Ectodermal cell (in vitro differentiated cells): ENCODE measurements around the gene ERFE.

Experiments used
- H3K27ac ChIP-seq: 2 replicates; pipeline ENCODE4 v1.7.0; 2013; ENCODE audit warnings: mild to moderate bottlenecking, low read depth, low read length; ENCODE audit not compliant: insufficient read depth, poor library complexity, severe bottlenecking
- H3K27me3 ChIP-seq: 2 replicates; pipeline ENCODE4 v1.7.0; 2013; ENCODE audit warnings: mild to moderate bottlenecking, low read length; ENCODE audit not compliant: insufficient read depth, control insufficient read depth, poor library complexity, severe bottlenecking
- H3K36me3 ChIP-seq: one replicate; pipeline ENCODE4 v1.7.0; 2013; ENCODE audit warnings: low read length; ENCODE audit not compliant: control insufficient read depth, insufficient read depth
- H3K4me1 ChIP-seq: one replicate; pipeline ENCODE4 v1.7.0; 2013; ENCODE audit warnings: low read length; ENCODE audit not compliant: control insufficient read depth, insufficient read depth
- H3K4me3 ChIP-seq: 2 replicates; pipeline ENCODE4 v1.7.0; 2013; ENCODE audit warnings: low read depth, low read length, control low read depth; ENCODE audit not compliant: insufficient read depth
- H3K9me3 ChIP-seq: 2 replicates; pipeline ENCODE4 v1.7.0; 2013; ENCODE audit warnings: mild to moderate bottlenecking, low read length, moderate library complexity; ENCODE audit not compliant: control insufficient read depth
- WGBS, 2 experiments: methylation state at CpG; one replicate each; pipeline ENCODE4 v1.1.7; 2013; ENCODE audit warnings: missing lambda C conversion rate in 2 of 2; 5-methylcytosine and 5-hydroxymethylcytosine counted together

Gene ERFE

DNA sequence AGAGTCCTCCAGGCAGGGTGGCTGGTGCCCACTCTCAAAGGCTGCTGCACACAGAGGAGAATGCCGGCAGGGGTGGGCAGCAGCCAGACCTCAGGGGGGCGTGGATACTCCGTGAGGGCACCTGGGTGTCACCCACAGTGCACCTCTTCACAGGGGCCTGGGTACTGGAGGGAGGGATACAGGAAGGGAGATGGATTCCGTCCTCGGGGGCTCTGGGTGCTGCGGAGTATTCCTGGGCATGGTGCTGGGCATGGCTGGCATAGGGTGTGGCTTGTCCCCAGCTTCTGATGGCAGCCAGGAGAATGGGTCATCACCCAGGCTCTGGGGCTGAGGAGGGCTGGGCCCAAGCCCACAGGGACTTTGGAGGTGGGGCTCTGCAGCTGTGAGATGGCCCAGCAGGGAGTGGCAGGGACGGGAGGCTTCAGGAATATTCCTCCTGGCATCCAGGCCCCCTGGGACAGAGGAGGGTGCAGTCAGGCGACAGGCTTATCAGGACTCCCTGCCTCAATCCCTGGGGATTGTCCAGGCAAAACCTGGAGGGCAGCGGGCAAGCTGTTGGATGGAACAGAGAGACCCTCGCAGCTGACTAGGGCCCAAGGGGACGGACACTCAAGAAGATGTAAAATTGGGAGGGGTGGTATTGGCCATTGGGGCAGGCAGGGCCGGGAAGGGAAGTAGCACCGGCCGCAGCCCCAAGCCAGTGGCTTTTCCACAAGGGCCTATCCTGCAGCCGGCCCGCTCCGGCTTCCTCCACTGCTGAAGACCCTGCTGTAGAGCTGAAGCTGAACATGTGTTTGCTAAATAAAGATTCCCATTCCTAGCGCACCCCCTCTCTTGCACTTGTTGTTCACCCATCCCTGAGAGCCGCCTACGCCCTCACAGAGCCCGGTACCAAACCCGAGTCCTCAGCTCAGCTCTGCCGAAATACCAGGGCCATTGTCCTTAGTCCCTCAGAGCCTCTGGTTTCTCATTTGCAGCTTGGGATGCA is 26.0 kb upstream of the ERFE start:
- WGBS, 2 experiments, result 91 to 92% methylated on average over 23 of the region's 23 CpGs
- Histone ChIP-seq H3K9me3 (no peaks in the 10 kb centered on the region), H3K27me3 (no peaks in the 10 kb centered on the region), H3K27ac (no peak overlapping the region), H3K36me3 (no peaks in the 10 kb centered on the region), H3K4me1 (no peaks in the 10 kb centered on the region), H3K4me3 (no peak overlapping the region)

DNA sequence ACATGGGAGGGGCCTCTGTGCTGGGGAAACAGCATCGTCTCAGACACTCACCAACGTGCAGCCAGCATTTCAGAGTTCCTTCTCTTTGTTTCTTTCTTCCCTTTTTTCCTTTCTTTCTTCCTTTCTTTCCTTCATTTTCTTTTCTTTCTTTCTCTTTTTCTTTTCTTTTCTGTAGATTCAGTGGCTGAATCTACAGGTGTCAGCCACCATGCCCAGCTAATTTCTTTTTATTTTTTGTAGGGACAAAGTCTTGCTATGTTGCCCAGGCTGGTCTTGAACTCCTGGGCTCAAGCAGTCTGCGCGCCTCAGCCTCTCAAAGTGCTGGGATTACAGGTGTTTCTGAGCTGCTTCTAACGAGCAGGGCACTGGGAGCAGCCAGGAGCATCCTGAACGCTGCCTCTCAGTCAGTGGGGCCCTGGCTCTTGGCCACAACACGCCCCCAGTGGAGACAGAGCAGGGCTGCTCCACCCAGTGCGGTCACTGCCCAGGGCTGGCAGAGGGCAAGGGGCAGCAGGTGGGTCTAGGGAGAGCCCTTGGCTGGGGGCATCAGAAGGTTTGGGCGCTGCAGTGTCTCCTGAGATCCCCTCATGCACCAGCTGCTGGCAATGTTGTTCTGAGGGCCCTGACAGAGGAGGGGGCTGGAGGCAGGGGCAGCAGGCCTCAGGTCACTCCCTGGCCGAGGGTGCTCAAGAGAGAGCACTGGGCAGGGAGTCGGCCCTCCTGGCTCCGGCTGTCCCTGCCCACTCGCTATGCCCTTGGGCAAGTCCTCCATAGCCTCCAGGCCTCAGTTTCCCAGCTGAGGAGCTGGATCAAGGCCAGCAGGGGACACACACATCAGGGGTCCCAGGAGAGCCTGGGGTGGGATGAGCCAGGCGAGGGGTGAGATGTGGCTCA is 25.0 kb upstream of the ERFE start:
- no peaks in the 10 kb centered on the region for H3K9me3 ChIP-seq
- H3K4me1 ChIP-seq, result peaks cover 6% of the 10 kb centered on the region
- no peaks in the 10 kb centered on the region for H3K27me3 ChIP-seq
- H3K27ac ChIP-seq, result no peak overlapping the region
- WGBS, 2 experiments, result 83 to 86% methylated on average over 14 of the region's 14 CpGs
- H3K36me3 ChIP-seq, result no peaks in the 10 kb centered on the region
- no peak overlapping the region for H3K4me3 ChIP-seq

GRCh38 chr2:238134393-238134785 is 24.4 kb upstream of the ERFE start:
- peaks cover 6% of the 10 kb centered on the region for H3K4me1 ChIP-seq
- WGBS, 2 experiments, result 95% methylated on average over 11 of the region's 11 CpGs
- H3K36me3 ChIP-seq, result no peaks in the 10 kb centered on the region
- H3K27ac ChIP-seq, result no peak overlapping the region
- H3K9me3 ChIP-seq, result no peaks in the 10 kb centered on the region
- H3K4me3 ChIP-seq, result no peak overlapping the region
- H3K27me3 ChIP-seq, result no peaks in the 10 kb centered on the region

DNA sequence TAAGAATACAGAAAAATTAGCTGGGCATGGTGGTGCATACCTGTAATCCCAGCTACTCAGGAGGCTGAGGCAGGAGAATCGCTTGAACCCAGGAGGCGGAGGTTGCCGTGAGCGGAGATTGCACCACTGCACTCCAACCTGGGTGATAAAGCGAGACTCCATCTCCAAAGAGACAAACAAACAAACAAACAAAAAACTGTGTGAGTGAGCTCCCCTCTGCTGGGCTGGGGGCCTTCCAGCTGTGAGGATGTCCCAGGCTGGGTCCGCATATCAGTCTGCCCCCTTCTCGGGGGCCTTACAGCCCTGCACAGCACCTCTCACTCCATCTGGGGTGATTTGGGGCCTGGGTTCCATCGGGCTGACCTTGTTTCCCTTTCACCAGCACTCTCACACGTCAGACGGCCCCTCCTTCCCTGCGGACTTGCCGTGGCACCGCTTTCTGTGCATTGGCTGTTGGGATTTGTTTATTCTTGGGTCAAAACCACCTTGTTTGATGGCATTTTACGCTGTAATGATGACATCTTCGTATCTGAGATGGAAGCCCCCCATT is 23.1 kb upstream of the ERFE start:
- H3K27me3 ChIP-seq, result no peaks in the 10 kb centered on the region
- H3K9me3 ChIP-seq, result no peaks in the 10 kb centered on the region
- peaks cover 6% of the 10 kb centered on the region for H3K4me1 ChIP-seq
- 92% methylated on average over 15 of the region's 15 CpGs for WGBS, 2 experiments
- H3K4me3 ChIP-seq, result no peak overlapping the region
- H3K36me3 ChIP-seq, result no peaks in the 10 kb centered on the region
- H3K27ac ChIP-seq, result no peak overlapping the region

DNA sequence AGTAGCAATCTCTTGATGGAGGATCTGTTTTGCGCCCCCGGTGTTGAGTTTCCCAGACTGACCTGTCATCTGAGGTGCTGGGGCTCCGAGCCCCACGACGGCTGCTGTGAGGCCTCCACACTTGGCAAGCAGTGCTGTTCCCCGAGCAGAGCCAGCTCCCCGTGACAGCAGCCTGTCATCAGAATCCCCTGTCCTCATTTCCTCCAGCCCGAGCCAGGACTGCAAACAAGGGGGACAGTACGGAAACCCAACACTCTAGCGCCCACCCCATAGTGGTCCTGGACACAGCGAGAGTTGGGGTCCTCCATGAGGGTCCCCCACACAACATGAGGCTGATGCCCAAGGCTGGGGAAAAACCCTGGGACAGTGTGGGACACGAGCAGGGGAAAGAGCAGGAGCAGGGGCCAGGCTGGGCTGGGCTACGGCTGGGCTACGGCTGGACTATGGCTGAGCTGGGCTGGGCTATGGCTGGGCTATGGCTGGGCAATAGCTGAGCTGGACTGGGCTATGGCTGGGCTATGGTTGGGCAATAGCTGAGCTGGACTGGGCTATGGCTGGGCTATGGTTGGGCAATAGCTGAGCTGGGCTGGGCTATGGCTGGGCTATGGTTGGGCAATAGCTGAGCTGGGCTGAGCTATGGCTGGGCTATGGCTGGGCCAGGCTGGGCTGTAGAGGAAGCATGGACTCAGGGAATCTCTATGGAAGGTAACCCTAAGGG is 21.8 kb upstream of the ERFE start:
- H3K4me1 ChIP-seq, result peaks cover 6% of the 10 kb centered on the region
- no peaks in the 10 kb centered on the region for H3K9me3 ChIP-seq
- H3K27me3 ChIP-seq, result no peaks in the 10 kb centered on the region
- WGBS, 2 experiments, result 91 to 93% methylated on average over 14 of the region's 14 CpGs
- H3K36me3 ChIP-seq, result no peaks in the 10 kb centered on the region
- no peak overlapping the region for H3K4me3 ChIP-seq
- H3K27ac ChIP-seq, result no peak overlapping the region

- 95% methylated on average over 13 of the region's 13 CpGs for WGBS, 2 experiments
Observed at GRCh38 chr2:238137885-238138284, 20.9 kb upstream of the ERFE start.

DNA sequence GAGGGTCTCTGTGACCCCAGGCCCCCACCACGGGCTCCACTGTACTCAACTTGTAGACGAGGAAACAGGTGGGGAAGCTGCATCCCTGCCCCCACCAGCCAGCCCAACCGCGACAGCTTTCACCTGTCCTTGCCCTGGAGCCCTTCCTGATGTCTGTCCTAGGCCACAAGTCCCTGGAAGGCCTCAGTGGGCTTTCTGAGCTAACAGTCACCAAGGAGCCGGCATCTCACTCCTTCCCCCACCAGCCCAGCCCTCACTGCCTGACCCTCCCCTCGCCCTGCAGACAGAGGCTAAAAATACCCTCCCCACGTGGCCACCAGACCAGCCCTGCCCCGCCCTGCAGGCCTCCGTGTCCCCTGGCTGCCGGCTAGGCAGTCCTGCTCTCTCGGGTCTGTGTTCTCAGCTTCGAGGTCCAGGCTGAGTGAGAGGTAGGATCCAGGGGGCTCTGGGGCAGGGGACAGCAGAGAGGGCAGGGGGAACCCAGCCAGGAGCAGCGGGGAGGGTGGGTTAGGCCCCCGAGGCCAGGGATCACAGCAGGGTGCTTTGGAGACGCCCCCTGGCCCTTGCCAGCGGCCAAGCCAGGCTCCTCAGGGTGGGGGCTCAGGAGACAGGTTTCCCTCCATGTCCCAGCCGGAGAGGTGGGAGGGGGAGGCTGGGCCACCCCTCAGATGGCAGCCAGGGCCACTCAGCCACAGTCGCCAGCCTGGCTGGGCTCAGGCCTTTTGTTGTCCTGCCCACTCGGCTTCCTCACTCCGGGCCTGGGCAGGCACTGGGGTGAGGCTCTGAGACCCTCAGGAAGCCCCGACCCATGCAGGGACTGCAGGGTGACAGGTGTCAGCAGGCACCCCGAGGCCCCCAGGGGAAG is 20.2 kb upstream of the ERFE start, which contains the start of gene KLHL30:
KLHL30 (plus strand) TSS at position 338 of the 865 bp plus-strand sequence. CDS start 2,087 bp downstream, outside the sequence.
- no peak within 1 kb of the TSS for H3K27ac ChIP-seq
- H3K4me3 ChIP-seq, result no peak within 1 kb of the TSS
- H3K9me3 ChIP-seq, result no peaks in the 10 kb centered on the region
- no peaks in the 10 kb centered on the region for H3K27me3 ChIP-seq
- 75 to 79% methylated on average over 22 of the region's 22 CpGs for WGBS, 2 experiments
- peaks cover 6% of the 10 kb centered on the region for H3K4me1 ChIP-seq
- no peaks in the 10 kb centered on the region for H3K36me3 ChIP-seq

More at GRCh38 chr2:238137885-238138284, 20.9 kb upstream of the ERFE start:
- Histone ChIP-seq H3K36me3 (no peaks in the 10 kb centered on the region), H3K4me3 (no peak overlapping the region), H3K9me3 (no peaks in the 10 kb centered on the region), H3K4me1 (peaks cover 6% of the 10 kb centered on the region), H3K27me3 (no peaks in the 10 kb centered on the region), H3K27ac (no peak overlapping the region)

DNA sequence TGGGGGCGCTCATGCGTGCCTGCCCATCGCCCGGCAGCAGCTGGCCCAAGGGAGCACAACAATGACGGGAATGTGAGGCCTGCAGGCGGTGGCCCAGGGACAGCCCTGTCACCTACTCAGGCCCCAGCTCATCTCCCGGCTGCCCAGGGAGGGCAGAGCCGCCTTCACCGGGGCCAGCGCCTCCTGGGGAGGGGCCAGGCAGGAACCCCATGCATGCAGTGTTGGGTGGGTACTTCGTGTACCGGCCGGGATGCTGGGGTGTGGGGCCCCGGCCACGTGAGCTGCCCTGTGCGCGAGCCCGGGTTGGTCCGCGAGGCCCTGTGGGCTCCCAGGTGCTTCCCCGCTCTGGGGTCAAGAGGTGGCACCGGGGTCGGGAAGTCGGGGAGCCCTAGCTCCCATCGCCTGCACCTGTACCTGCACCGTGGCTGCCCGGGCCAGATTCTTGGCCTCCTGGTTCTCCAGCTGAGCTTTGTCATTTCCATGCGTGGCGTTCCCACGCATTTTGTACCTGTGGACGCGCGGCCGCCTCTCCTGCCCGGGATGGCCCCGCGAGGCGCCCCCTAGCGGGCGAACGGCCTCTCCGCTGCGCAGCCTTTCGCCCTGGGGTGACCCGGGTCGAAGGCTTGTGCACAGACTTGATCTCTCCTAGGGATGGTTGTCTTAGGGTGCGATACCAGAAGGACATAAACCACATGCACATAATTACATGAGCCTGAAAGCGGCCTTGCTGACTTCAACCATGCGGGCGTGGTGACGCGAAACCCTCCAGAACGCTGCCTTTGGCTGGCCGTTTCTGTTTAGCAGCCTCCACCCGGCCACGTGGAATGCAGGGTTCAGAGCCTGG is 19.4 kb upstream of the ERFE start:
- H3K27ac ChIP-seq, result no peak overlapping the region
- no peaks in the 10 kb centered on the region for H3K36me3 ChIP-seq
- WGBS, 2 experiments, result 75 to 77% methylated on average over 56 of the region's 56 CpGs
- H3K9me3 ChIP-seq, result no peaks in the 10 kb centered on the region
- no peaks in the 10 kb centered on the region for H3K27me3 ChIP-seq
- no peak overlapping the region for H3K4me3 ChIP-seq
- peaks cover 6% of the 10 kb centered on the region for H3K4me1 ChIP-seq
